Pancreas (tissue), 10 donors: ENCODE measurements around the gene PRG2. TPM values are rescaled to one million over a fixed set of nuclear protein-coding genes. Genes with fewer than 3 reads are reported as not detected.

Source experiments
- ATAC-seq, 4 donors: fragments of 200-7000 bp; cut with Tn5 transposase; one replicate each; pipeline versions ENCODE4 v1.8.0 to v1.9.1; 2020; ENCODE audit warnings: mild to moderate bottlenecking in 4 of 4, moderate library complexity in 4 of 4
- DNase-seq, 6 donors: peaks; one replicate each; pipeline ENCODE4 v3.0.0-alpha.2; 2020
- FAIRE-seq: peaks from 2 replicates; lab custom pipeline; 2012; peaks lifted over from hg19 to GRCh38; lab: Jason Lieb, UNC
- H3K27ac ChIP-seq, 4 donors: fragments of 200-600 bp; sonication (generic); 1 replicate in 3 of 4; 2 replicates in 1 of 4; pipeline versions ENCODE4 v1.5.0 to v1.8.0; 2020
- H3K27me3 ChIP-seq, 4 donors: fragments of 200-600 bp; one replicate each; pipeline ENCODE4 v1.8.0; 2021
- H3K36me3 ChIP-seq, 3 donors: fragments of 200-600 bp; sonication (generic) in 1 of 3; one replicate each; pipeline versions ENCODE4 v1.5.0 to v1.8.0; 2020 to 2021
- H3K4me1 ChIP-seq, 3 donors: fragments of 200-600 bp; one replicate each; pipeline ENCODE4 v1.8.0; 2021
- H3K4me3 ChIP-seq, 4 donors: fragments of 200-600 bp; sonication (generic) in 2 of 4; one replicate each; pipeline versions ENCODE4 v1.5.0 to v1.8.0; 2020 to 2021
- H3K9me3 ChIP-seq, 4 donors: fragments of 200-600 bp; one replicate each; pipeline ENCODE4 v1.8.0; 2021
- WGBS, 2 donors: extraction: QIAGEN DNeasy Blood & Tissue Kit; methylation state at CpG; one replicate each; pipeline ENCODE4 v1.1.7; 2013; 5-methylcytosine and 5-hydroxymethylcytosine counted together
- intact Hi-C, 3 donors: fragments of 100-400 bp; cut with DNase I; formaldehyde crosslinking; loops; one replicate each; pipeline versions ENCODE4 v1.11.1 to v1.14.2; 2022
- polyA plus RNA-seq, 2 donors: library from polyadenylated mRNA; stranded (reverse); fragments of 200-250 nt; gene quantifications; one replicate each; pipeline ENCODE4 v1.2.3, GENCODE V29; 2013
- total RNA-seq, 6 donors: library from RNA; stranded (reverse); fragmentation: NEBNext Ultra II Directional in 4 of 6; extraction: Animal tissue kit (Norgen Biotek cat#: 25700) in 4 of 6; gene quantifications; one replicate each; pipeline versions ENCODE4 v1.2.1 to v1.2.4, GENCODE V29; 2021 to 2023
- TF ChIP-seq, protein P1 (sequence below), 4 donors: fragments of 200-600 bp; sonication (generic) in 3 of 4; IDR thresholded peaks; one replicate each; pipeline versions ENCODE4 v1.5.0 to v1.8.0; 2021; ENCODE audit warnings: antibody characterized with exemption in 4 of 4
- donor health status: healthy with polysubstance abuse.
- donor health status: DM: no; HTN: no; CAD: no; lungs with moderate emphysema.
- donor health status: DM: no; HTN: no; CAD: no.
- donor health status: control.
- donor health status: control.
- donor health status: Bipolar disorder and iron deficiency.
- donor health status: DM: yes; HTN: yes; CAD: no.
- donor health status: DM: no; HTN: no; CAD: no.
- donor health status: DM: no; HTN: no; CAD: no.
- donor health status: DM: yes; HTN: yes; CAD: no.

PRG2 gene
- total and polyA plus RNA-seq, 8 donors, result 0.57 to 0.96 TPM; not detected in 6

DNA sequence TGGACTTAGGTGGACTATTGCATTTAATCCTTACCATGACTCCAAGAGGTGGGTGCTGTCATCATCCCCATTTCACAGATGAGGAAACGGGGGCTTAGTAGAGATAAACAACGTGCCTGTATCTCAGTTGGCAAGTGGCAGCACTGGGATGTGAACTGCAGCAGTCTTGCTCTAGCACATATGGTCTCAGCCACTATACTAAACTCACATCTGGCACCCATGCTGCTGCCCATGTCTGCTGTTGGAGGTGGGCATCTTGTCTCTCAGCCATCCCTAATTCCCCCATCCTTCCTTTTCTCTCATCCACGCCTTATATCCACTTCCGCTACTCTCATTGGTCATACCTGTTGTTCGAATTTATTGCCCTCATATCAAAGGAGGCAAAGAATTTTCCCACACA, 13.3 kb downstream of the PRG2 start:
- H3K9me3 ChIP-seq, result no peaks in the 10 kb centered on the region
- DNase-seq, result no peak
- no peak overlapping the region for H3K27ac ChIP-seq
- H3K4me3 ChIP-seq, result no peak overlapping the region
- 50 to 56% methylated on average over 5 of the region's 5 CpGs for WGBS, 2 donors
- no peak for FAIRE-seq
- no peaks in the 10 kb centered on the region for H3K4me1 ChIP-seq
- TF ChIP-seq, protein P1, sequence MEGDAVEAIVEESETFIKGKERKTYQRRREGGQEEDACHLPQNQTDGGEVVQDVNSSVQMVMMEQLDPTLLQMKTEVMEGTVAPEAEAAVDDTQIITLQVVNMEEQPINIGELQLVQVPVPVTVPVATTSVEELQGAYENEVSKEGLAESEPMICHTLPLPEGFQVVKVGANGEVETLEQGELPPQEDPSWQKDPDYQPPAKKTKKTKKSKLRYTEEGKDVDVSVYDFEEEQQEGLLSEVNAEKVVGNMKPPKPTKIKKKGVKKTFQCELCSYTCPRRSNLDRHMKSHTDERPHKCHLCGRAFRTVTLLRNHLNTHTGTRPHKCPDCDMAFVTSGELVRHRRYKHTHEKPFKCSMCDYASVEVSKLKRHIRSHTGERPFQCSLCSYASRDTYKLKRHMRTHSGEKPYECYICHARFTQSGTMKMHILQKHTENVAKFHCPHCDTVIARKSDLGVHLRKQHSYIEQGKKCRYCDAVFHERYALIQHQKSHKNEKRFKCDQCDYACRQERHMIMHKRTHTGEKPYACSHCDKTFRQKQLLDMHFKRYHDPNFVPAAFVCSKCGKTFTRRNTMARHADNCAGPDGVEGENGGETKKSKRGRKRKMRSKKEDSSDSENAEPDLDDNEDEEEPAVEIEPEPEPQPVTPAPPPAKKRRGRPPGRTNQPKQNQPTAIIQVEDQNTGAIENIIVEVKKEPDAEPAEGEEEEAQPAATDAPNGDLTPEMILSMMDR (IDR thresholded peaks at IDR 0.05), result no peak
- ATAC-seq, result no peak
- H3K36me3 ChIP-seq, result no peaks in the 10 kb centered on the region
- intact Hi-C loops, result no loop called here
- no peaks in the 10 kb centered on the region for H3K27me3 ChIP-seq

DNA sequence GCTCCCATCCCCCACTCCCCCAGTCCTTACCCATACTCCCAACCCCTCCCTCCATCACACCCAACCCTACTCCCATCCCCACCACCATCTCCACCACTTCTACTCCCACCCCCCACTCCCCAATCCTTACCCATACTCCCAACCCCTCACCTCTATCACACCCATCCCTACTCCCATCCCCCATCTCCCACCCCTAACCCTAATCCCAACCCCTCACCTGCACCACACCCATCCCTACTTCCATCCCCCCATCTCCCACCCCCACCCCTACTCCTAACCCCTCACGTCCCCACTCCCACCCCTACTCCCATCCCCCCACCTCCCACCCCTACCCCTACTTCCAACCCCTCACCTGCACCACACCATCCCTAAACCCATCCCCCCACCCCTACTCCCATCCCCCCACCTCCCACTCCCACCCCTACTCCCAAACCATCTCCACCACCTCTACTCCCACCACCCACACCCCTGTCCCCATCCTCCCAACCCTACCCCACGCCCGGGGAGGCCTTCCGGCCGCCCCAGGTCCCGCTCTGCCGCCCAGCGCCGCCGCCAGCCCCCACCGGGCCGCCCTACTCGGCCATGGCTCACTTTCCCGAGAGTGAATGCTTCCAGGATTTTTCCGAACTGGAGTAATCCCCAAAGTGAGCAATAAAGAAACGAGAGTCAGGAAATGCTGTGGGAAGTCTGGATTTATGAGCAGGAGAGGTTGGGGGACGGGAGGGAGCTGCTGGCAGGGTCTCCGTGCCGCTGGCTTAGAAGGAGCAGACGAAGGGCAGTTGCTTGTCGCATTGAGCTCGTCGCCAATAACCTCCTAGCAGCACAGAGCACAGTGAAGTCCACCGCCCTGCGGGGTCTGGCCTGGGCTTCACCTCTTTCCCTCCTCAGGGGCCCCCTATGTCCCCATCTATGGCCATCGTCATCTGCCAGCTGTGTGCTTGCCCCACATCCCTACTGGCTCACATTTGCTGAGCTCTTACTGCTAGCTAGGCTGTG, 14.1 kb downstream of the PRG2 start:
- ATAC-seq, result no peak
- TF ChIP-seq, protein P1 (IDR thresholded peaks at IDR 0.05), result no peak
- no peak for DNase-seq
- Histone ChIP-seq H3K4me1 (no peaks in the 10 kb centered on the region), H3K27ac (no peak overlapping the region), H3K4me3 (no peak overlapping the region), H3K9me3 (no peaks in the 10 kb centered on the region), H3K36me3 (no peaks in the 10 kb centered on the region), H3K27me3 (no peaks in the 10 kb centered on the region)
- WGBS, 2 donors, result 61 to 62% methylated on average over 26 of the region's 26 CpGs
- no peak for FAIRE-seq
- intact Hi-C loops, result no loop called here

DNA sequence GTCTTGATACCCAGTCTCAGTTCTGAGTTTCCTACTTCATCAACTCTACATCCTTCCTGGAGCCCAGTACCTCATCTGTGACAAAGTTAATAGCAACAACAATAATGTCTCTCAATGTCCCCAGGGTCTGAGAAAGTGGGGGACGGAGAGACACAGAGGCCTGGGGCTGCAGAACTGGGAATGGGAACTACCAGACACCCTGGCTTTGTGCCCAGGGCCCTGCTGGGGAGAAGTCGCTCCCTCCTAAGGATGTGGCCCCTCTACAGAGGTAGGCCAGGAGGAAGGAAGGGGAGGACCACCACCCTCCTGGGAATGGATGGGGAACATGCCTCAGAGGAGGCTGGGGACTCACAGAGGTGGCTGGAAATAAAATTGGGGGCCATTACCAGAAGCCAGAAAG, 15.0 kb downstream of the PRG2 start:
- intact Hi-C loops, result no loop called here
- FAIRE-seq, result no peak
- DNase-seq, result no peak
- no peak overlapping the region for H3K4me3 ChIP-seq
- no peak overlapping the region for H3K27ac ChIP-seq
- TF ChIP-seq, protein P1 (IDR thresholded peaks at IDR 0.05), result no peak
- no peaks in the 10 kb centered on the region for H3K4me1 ChIP-seq
- H3K9me3 ChIP-seq, result no peaks in the 10 kb centered on the region
- WGBS, 2 donors, result 75 to 93% methylated on average over 2 of the region's 2 CpGs
- no peak for ATAC-seq
- no peaks in the 10 kb centered on the region for H3K27me3 ChIP-seq
- H3K36me3 ChIP-seq, result no peaks in the 10 kb centered on the region

DNA sequence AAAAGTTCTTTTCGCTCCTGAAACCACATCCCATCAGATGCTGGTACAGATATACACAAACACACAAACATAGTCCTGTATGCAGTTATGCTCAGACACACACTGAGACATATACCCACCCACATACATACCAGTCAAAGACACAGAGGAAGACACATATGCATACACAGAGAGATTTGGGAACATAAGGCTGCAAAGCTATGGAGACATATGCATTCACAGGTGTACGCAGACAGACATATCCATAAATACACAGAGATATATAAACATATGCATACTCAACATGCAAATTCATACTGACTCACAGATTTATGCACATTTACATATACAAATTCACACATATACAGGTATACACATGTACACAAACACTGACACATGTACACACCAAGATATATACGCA, 15.5 kb downstream of the PRG2 start:
- DNase-seq (no peak), FAIRE-seq (no peak), ATAC-seq (no peak)
- intact Hi-C loops, result no loop called here
- Histone ChIP-seq H3K4me3 (no peak overlapping the region), H3K27me3 (no peaks in the 10 kb centered on the region), H3K9me3 (no peaks in the 10 kb centered on the region), H3K27ac (no peak overlapping the region), H3K4me1 (no peaks in the 10 kb centered on the region), H3K36me3 (no peaks in the 10 kb centered on the region)
- WGBS, 2 donors, result 93% methylated on average over 3 of the region's 3 CpGs
- TF ChIP-seq, protein P1 (IDR thresholded peaks at IDR 0.05), result no peak

DNA sequence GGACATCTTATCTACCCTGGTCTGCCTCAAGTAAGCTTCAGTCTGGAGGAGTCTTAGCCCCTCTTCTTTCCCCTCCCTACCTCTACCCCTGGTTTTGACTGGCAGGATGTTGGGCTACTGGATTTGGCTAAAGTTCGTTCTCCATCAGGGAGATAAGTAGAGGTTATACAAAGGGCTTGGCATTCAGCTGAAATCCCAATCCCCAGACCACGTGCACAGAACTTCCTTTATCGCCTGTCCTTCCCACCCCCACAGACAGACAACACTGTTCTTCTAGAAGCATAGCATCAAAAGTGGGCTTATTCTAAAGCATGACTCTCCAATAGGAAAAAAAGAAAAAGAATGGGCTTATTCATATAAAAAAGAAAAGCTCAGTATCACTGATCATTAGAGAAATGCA, 17.3 kb downstream of the PRG2 start:
- Histone ChIP-seq H3K36me3 (no peaks in the 10 kb centered on the region), H3K27me3 (no peaks in the 10 kb centered on the region), H3K9me3 (no peaks in the 10 kb centered on the region), H3K4me1 (no peaks in the 10 kb centered on the region), H3K4me3 (no peak overlapping the region), H3K27ac (no peak overlapping the region)
- no peak for FAIRE-seq
- intact Hi-C loops, result no loop called here
- ATAC-seq, result no peak
- TF ChIP-seq, protein P1 (IDR thresholded peaks at IDR 0.05), result no peak
- 45 to 81% methylated on average over 3 of the region's 3 CpGs for WGBS, 2 donors
- DNase-seq, result no peak
